ENCODE measurements around the gene DOCK11.

GRCh38 chrX:118538386-118538785 is 42.8 kb downstream of the DOCK11 start:
- TF ChIP-seq EZH2 (IDR thresholded peaks at IDR 0.05; ENCODE audit: borderline replicate concordance) = no peak
- TF ChIP-seq CTCF (IDR thresholded peaks at IDR 0.05; ENCODE audit: poor library complexity) = no peak
- TF ChIP-seq EZH2phosphoT487 (IDR thresholded peaks at IDR 0.05; ENCODE audit: low read depth, severe bottlenecking, unreplicated experiment) = no peak

Data from hepatocyte (in vitro differentiated cells).